Renal cortex interstitium (tissue), 15 donors: Measurements from ENCODE around the gene MTMR2. TPM values are rescaled to one million over a fixed set of nuclear protein-coding genes. Genes with fewer than 3 reads are reported as not detected.

Experiments
- DNase-seq, 11 donors: peaks; one replicate each; pipeline ENCODE4 v3.0.0-alpha.2; 2013; ENCODE audit warnings: low read depth in 9 of 11, low spot score in 4 of 11; ENCODE audit errors: extremely low read depth in 1 of 11
- long read RNA-seq, 16 experiments: transcript quantifications; one replicate each; lab custom pipeline, GENCODE V29; 2026
- polyA plus RNA-seq, 3 donors: library from polyadenylated mRNA; unstranded; fragments of 120-200 nt; gene quantifications; one replicate each; pipeline ENCODE4 v1.2.1, GENCODE V29; 2013; ENCODE audit not compliant: insufficient read length in 3 of 3

MTMR2 gene
- 10 to 100 TPM; 53.2 to 62.3 (median 57.2) TPM for polyA plus RNA-seq
- long read RNA-seq, donor 1, full-length matches to known transcripts: 5 of 5 reads
- long read RNA-seq, donor 1, partial matches to known transcripts: 0 of 5 reads
- long read RNA-seq, donor 1, other reads (novel, unspliced or antisense): 0 of 5 reads
- long read RNA-seq, donor 2, full-length matches to known transcripts: 2 of 2 reads
- long read RNA-seq, donor 2, partial matches to known transcripts: 0 of 2 reads
- long read RNA-seq, donor 2, other reads (novel, unspliced or antisense): 0 of 2 reads
- long read RNA-seq, donor 3, partial matches to known transcripts: 0 of 3 reads
- long read RNA-seq, donor 3, other reads (novel, unspliced or antisense): 0 of 3 reads
- long read RNA-seq, donor 4, partial matches to known transcripts: 0 of 3 reads
- long read RNA-seq, donor 4, other reads (novel, unspliced or antisense): 0 of 3 reads
- long read RNA-seq, donor 5: 0 reads
- long read RNA-seq, donor 6, full-length matches to known transcripts: 5 of 5 reads
- long read RNA-seq, donor 6, partial matches to known transcripts: 0 of 5 reads
- long read RNA-seq, donor 6, other reads (novel, unspliced or antisense): 0 of 5 reads
- long read RNA-seq, donor 7, full-length matches to known transcripts: 6 of 6 reads
- long read RNA-seq, donor 7, partial matches to known transcripts: 0 of 6 reads
- long read RNA-seq, donor 7, other reads (novel, unspliced or antisense): 0 of 6 reads
- long read RNA-seq, donor 8, full-length matches to known transcripts: 6 of 6 reads
- long read RNA-seq, donor 8, partial matches to known transcripts: 0 of 6 reads
- long read RNA-seq, donor 8, other reads (novel, unspliced or antisense): 0 of 6 reads
- long read RNA-seq, donor 9, full-length matches to known transcripts: 4 of 10 reads
- long read RNA-seq, donor 9, partial matches to known transcripts: 6 of 10 reads
- long read RNA-seq, donor 9, other reads (novel, unspliced or antisense): 0 of 10 reads
- long read RNA-seq, donor 10, full-length matches to known transcripts: 9 of 9 reads
- long read RNA-seq, donor 10, partial matches to known transcripts: 0 of 9 reads
- long read RNA-seq, donor 10, other reads (novel, unspliced or antisense): 0 of 9 reads
- long read RNA-seq, donor 11, full-length matches to known transcripts: 5 of 5 reads
- long read RNA-seq, donor 11, partial matches to known transcripts: 0 of 5 reads
- long read RNA-seq, donor 11, other reads (novel, unspliced or antisense): 0 of 5 reads
- long read RNA-seq, donor 12, partial matches to known transcripts: 0 of 1 reads
- long read RNA-seq, donor 12, other reads (novel, unspliced or antisense): 0 of 1 reads
- long read RNA-seq, donor 13: 0 reads
- long read RNA-seq, donor 14, partial matches to known transcripts: 0 of 2 reads
- long read RNA-seq, donor 14, other reads (novel, unspliced or antisense): 0 of 2 reads
- long read RNA-seq, donor 15, full-length matches to known transcripts: 3 of 3 reads
- long read RNA-seq, donor 15, partial matches to known transcripts: 0 of 3 reads
- long read RNA-seq, donor 15, other reads (novel, unspliced or antisense): 0 of 3 reads
- long read RNA-seq, donor 16, full-length matches to known transcripts: 13 of 13 reads
- long read RNA-seq, donor 16, partial matches to known transcripts: 0 of 13 reads
- long read RNA-seq, donor 16, other reads (novel, unspliced or antisense): 0 of 13 reads

GRCh38 chr11:95923728-95924413 is at the start of gene MTMR2:
Gene MTMR2, minus strand, starts transcription at chr11:95924107. Its CDS starts 153 bp downstream, at chr11:95923954.
- DNase-seq: peak; percentile 54 to 78 (median 69)

DNA sequence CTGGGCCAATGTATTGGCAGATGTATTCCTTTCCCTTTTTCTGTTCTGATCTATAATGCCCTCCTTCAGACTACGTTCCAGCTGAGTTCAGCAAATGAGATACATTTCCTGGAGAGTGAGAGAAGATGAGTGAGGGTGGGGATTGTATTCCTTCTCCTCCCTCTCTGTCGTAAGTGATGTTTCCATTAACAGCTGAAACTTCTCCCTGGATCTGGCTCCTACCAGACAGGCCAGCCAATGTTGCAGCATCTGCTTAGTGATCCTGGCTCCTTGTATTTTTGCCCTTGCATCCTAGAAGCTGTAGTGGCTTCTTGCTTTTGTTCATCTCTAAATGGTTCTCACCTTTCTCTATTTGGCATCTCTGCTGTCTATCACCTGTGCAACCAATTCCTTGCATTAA is 48.2 kb upstream of the MTMR2 start:
- no peak for DNase-seq

GRCh38 chr11:95968585-95968984 is 44.7 kb upstream of the MTMR2 start:
- no peak for DNase-seq

- no peak for DNase-seq
Observed at GRCh38 chr11:95964281-95964680, 40.4 kb upstream of the MTMR2 start.

GRCh38 chr11:95961758-95962157 is 37.9 kb upstream of the MTMR2 start:
- no peak for DNase-seq

DNA sequence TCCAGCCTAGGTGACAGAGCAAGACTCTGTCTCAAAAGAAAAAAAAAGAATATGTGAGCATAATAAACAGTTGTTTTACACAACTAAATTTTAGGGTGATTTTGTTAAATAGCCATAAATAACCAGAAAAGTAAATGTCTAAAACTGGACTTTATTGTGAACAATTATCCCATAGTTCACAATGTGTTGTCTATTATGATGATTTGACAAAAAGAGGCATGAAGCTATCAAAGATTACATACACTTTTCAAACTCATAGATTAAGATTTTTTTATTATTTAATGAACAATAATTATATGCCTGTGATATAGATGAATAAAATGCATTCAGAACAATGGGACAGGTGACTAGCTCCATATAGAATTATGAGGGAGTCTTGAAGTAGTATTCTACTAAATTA is 27.0 kb upstream of the MTMR2 start:
- DNase-seq: no peak

DNA sequence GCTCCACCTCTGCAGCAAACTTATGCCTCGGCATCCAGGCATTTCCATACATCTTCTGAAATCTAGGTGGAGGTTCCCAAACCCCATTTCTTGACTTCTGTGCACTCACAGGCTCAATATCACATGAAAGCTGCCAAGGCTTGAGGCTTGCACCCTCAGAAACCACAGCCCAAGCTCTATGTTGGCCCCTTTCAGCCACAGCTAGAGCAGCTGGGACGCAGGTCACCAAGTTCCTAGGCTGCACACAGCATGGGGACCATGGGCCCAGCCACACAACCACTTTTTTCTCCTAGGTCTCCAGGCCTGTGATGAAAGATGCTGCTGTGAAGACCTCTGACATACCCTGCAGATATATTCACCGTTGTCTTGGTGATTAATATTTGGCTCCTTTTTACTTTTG is 24.7 kb upstream of the MTMR2 start:
- no peak for DNase-seq

GRCh38 chr11:95944623-95945022 is 20.7 kb upstream of the MTMR2 start:
- DNase-seq: no peak

- DNase-seq: no peak
Observed at GRCh38 chr11:95943546-95943945, 19.6 kb upstream of the MTMR2 start.

GRCh38 chr11:95939091-95939490 is 15.2 kb upstream of the MTMR2 start:
- DNase-seq: no peak

DNA sequence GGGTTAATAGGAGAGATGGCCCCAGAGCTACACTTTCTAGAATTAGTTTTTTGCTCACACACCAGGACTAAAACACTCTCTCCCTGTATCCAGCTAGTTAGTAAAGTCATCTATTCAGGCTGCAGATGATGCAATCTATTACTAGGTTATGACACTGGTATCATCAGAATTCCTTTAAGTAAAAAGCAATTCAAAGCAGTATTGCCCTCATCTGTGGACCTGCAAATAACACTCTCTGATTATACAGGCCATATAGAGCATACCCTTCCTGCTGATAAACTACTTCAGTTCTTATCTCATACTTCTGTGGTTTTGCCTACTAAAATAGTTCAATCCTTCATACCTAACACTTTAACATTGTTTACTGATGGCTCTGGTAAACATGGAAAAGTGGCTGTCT is 13.5 kb upstream of the MTMR2 start:
- no peak for DNase-seq

DNA sequence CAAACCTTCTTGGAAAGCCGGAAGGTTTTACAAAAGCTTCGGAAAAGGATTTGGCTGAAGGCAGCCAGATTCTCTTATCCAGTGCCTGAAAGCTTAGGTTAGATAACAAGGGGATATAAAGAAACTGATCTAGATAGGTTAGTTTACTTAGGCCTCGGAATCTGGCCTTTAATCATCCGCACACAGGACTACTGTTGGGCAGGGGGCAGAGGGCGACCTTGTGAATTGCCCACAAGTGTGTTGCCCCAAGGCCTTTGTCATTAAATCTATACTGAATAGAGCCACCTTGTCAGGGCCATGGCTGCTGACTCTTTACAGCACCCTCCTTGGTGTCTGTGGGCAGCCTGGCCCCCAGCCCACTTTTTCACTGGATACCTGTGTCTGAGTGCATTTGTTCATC is 9.7 kb upstream of the MTMR2 start:
- no peak for DNase-seq

GRCh38 chr11:95931916-95932315 is 8.0 kb upstream of the MTMR2 start:
- DNase-seq: no peak

DNA sequence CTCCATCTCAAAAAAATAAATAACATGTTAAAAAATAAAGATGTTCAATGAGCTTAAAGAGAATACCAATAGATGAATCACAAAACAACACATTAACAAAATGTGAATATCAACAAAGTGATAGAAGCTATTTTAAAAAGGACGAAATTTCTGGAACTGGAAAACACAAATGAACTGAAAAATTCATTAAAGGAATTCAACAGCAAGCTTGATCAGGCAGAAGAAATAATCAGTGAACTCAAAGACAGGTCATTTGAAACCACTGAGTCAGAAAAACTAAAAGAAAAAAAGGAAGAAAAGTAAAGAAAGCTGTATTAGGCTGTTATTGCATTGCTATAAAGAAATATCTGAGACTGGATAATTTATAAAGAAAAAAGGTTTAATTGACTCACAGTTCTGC is 7.0 kb upstream of the MTMR2 start:
- no peak for DNase-seq

GRCh38 chr11:95926726-95927125 is 2.8 kb upstream of the MTMR2 start:
- DNase-seq: no peak

DNA sequence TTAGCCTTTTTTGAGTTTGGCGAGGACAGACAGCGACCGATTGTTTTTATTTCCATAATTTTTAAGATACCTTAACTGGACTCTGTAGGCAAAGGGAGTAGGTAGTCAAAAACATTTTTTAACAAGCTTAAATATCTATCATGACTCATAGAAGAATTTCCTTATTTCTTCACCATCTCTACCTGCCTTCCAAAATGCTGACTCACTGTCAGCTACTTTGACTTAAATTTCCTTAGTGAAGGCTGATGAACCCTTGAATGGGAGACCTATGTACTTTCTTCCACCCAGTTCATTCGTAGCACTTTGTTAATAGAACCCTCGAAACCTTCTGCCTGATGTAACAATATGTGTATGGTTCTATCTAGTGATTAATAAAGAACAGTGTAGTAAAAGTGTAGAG is 1.1 kb upstream of the MTMR2 start:
- DNase-seq: no peak

DNA sequence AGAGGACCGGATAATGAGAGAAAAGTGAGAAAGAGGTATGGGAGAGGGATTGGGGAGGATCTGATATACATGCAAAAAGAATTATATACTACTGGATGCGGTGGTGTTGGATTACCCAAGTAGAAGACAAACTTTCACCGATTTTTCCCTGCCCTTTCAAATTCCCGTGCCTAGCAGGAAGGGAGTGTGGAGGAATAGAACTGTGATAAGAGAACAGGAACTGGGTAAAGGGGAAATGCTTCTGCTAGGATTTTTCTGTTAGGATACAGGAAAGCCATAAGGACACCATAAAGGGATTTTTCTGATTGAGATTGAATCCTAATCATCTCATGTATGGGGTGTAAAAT is 480 bp upstream of the MTMR2 start:
- DNase-seq: peak in 1 of 11 donors; percentile 31

DNA sequence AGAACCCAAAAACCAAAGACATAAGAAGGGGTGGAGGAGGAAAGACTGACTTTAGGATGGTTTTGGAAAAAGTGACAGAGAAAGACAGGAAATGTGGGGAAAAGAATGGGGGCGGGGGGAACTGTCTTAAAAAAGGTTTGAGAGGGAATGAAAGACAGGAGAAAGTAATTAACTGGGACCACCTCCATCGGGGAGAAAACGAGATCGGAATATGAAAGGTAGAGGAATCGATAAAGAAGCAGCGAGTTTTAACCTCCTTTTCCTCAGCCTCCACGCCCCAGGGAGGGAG is 524 bp downstream of the MTMR2 start:
- no peak for DNase-seq
